H1 (cell line): ENCODE results near the gene ABCC9. TPM values are rescaled to one million over a fixed set of nuclear protein-coding genes. Genes with fewer than 3 reads are reported as not detected.

Experiments used
- CTCF ChIA-PET: fragments of 300-600 bp; sonication (Branson Sonifier 250); formaldehyde crosslinking; loops from one replicate; lab custom pipeline; 2021; ENCODE audit not compliant: partially characterized antibody; lab: Charles Lee
- POLR2A ChIA-PET: fragments of 300-600 bp; sonication (Branson Sonifier 250); formaldehyde crosslinking; loops from one replicate; lab custom pipeline; 2021; ENCODE audit warnings: inconsistent platforms; ENCODE audit not compliant: partially characterized antibody; lab: Charles Lee
- DNase-seq, 2 experiments: peaks; one replicate each; pipeline versions ENCODE4 v3.0.0 to v3.0.0-alpha.2; 2010 to 2022; ENCODE audit warnings: low spot score in 2 of 2, low read depth in 1 of 2, mixed read lengths in 1 of 2
- FAIRE-seq: peaks from 2 replicates; lab custom pipeline; 2011; peaks lifted over from hg19 to GRCh38; lab: Jason Lieb, UNC
- H2AFZ ChIP-seq: 2 replicates; pipeline ENCODE4 v1.8.1; 2012; ENCODE audit warnings: low read length, inconsistent platforms
- H2AK5ac ChIP-seq: 2 replicates; pipeline ENCODE4 v1.6.1; 2013; ENCODE audit warnings: low read depth, low read length
- H2BK120ac ChIP-seq: replicated peaks from 2 replicates; pipeline ENCODE3; 2013; ENCODE audit warnings: low read depth, low read length, inconsistent platforms
- H2BK12ac ChIP-seq: 2 replicates; pipeline ENCODE4 v1.6.1; 2013; ENCODE audit warnings: low read depth, low read length
- H2BK15ac ChIP-seq: 2 replicates; pipeline ENCODE4 v1.6.1; 2013; ENCODE audit warnings: low read length
- H2BK20ac ChIP-seq: 2 replicates; pipeline ENCODE4 v1.6.1; 2013; ENCODE audit warnings: low read length
- H2BK5ac ChIP-seq: 2 replicates; pipeline ENCODE4 v1.6.1; 2013; ENCODE audit warnings: low read depth, low read length
- H3K14ac ChIP-seq: 2 replicates; pipeline ENCODE4 v1.6.1; 2013; ENCODE audit warnings: inconsistent platforms; ENCODE audit not compliant: insufficient read length
- H3K18ac ChIP-seq: 2 replicates; pipeline ENCODE4 v1.6.1; 2013; ENCODE audit warnings: low read length; ENCODE audit errors: extremely low read depth
- H3K23ac ChIP-seq: 2 replicates; pipeline ENCODE4 v1.6.1; 2013; ENCODE audit warnings: inconsistent platforms; ENCODE audit not compliant: insufficient read length
- H3K23me2 ChIP-seq: 2 replicates; pipeline ENCODE4 v1.6.1; 2013; ENCODE audit warnings: low read depth, low read length
- H3K27ac ChIP-seq: 2 replicates; pipeline ENCODE4 v1.6.1; 2011; ENCODE audit warnings: low read depth, low read length, inconsistent platforms
- H3K27me3 ChIP-seq, 4 experiments: replicated peaks in 1 of 4; 1 replicate in 1 of 4; 2 replicates in 3 of 4; pipeline versions ENCODE4 v1.6.1 to v1.8.1; 2011 to 2013; ENCODE audit warnings: low read length in 3 of 4, mild to moderate bottlenecking in 3 of 4, inconsistent platforms in 2 of 4, mixed read lengths in 2 of 4, moderate library complexity in 1 of 4; ENCODE audit not compliant: control insufficient read depth in 3 of 4, insufficient read depth in 3 of 4; ENCODE audit errors: extremely low read depth in 1 of 4
- H3K36me3 ChIP-seq, 4 experiments: 2 replicates each; pipeline versions ENCODE4 v1.6.1 to v1.8.1; 2011 to 2013; ENCODE audit warnings: mild to moderate bottlenecking in 4 of 4, low read length in 3 of 4, moderate library complexity in 2 of 4, control low read depth in 1 of 4, inconsistent platforms in 1 of 4; ENCODE audit not compliant: insufficient read depth in 4 of 4, control insufficient read depth in 2 of 4
- H3K4ac ChIP-seq: replicated peaks from 2 replicates; pipeline ENCODE3; 2013; ENCODE audit warnings: low read length, low read depth, mixed read lengths, inconsistent platforms; ENCODE audit not compliant: insufficient read length
- H3K4me1 ChIP-seq, 4 experiments: replicated peaks in 1 of 4; 1 replicate in 1 of 4; 2 replicates in 3 of 4; pipeline versions ENCODE4 v1.6.1 to v1.8.1; 2011 to 2013; ENCODE audit warnings: low read length in 3 of 4, inconsistent platforms in 2 of 4, mixed read lengths in 1 of 4; ENCODE audit not compliant: insufficient read depth in 4 of 4, control insufficient read depth in 3 of 4
- H3K4me2 ChIP-seq, 2 experiments: 2 replicates each; pipeline versions ENCODE4 v1.6.1 to v1.8.1; 2011 to 2013; ENCODE audit warnings: low read depth in 2 of 2, low read length in 2 of 2, control low read depth in 1 of 2, inconsistent platforms in 1 of 2, mild to moderate bottlenecking in 1 of 2; ENCODE audit not compliant: insufficient read depth in 1 of 2
- H3K4me3 ChIP-seq, 4 experiments: fragments of 200-600, 300-600 bp in 1 of 4; sonication (generic), shearing (Covaris generic), sonication (Bioruptor Twin) in 1 of 4; 2 replicates each; pipeline versions ENCODE4 v1.5.1 to v1.8.1; 2011 to 2016; ENCODE audit warnings: low read length in 4 of 4, low read depth in 3 of 4, control low read depth in 2 of 4, inconsistent platforms in 2 of 4, mild to moderate bottlenecking in 2 of 4, mixed read lengths in 1 of 4, moderate library complexity in 1 of 4; ENCODE audit not compliant: insufficient read depth in 2 of 4; ENCODE audit errors: extremely low read depth in 1 of 4
- H3K56ac ChIP-seq: replicated peaks from 2 replicates; pipeline ENCODE3; 2013; ENCODE audit warnings: low read depth, mild to moderate bottlenecking, mixed read lengths, low read length, inconsistent platforms; ENCODE audit not compliant: insufficient read length
- H3K79me1 ChIP-seq: 2 replicates; pipeline ENCODE4 v1.6.1; 2013; ENCODE audit warnings: low read depth, low read length, control low read depth
- H3K79me2 ChIP-seq, 2 experiments: 2 replicates each; pipeline versions ENCODE4 v1.6.1 to v1.8.1; 2012 to 2013; ENCODE audit warnings: low read length in 2 of 2, mild to moderate bottlenecking in 2 of 2, inconsistent platforms in 1 of 2; ENCODE audit not compliant: insufficient read depth in 2 of 2, control insufficient read depth in 1 of 2
- H3K9ac ChIP-seq, 4 experiments: replicated peaks in 1 of 4; 1 replicate in 1 of 4; 2 replicates in 3 of 4; pipeline versions ENCODE4 v1.6.1 to v1.8.1; 2011 to 2013; ENCODE audit warnings: low read depth in 3 of 4, low read length in 3 of 4, control low read depth in 2 of 4, mild to moderate bottlenecking in 2 of 4, moderate library complexity in 2 of 4, inconsistent platforms in 1 of 4; ENCODE audit errors: extremely low read depth in 1 of 4
- H3K9me3 ChIP-seq, 2 experiments: 2 replicates each; pipeline versions ENCODE4 v1.6.1 to v1.8.1; 2012 to 2013; ENCODE audit warnings: mild to moderate bottlenecking in 2 of 2, moderate library complexity in 2 of 2, control low read depth in 1 of 2, inconsistent platforms in 1 of 2, low read depth in 1 of 2, low read length in 1 of 2, mixed read lengths in 1 of 2; ENCODE audit not compliant: insufficient read depth in 2 of 2
- H4K20me1 ChIP-seq, 2 experiments: replicated peaks in 1 of 2; 2 replicates each; pipeline versions ENCODE3 to v1.8.1; 2011 to 2013; ENCODE audit warnings: inconsistent platforms in 2 of 2, low read length in 2 of 2, mild to moderate bottlenecking in 1 of 2; ENCODE audit not compliant: insufficient read depth in 2 of 2, control insufficient read depth in 1 of 2
- H4K5ac ChIP-seq: 2 replicates; pipeline ENCODE4 v1.6.1; 2013; ENCODE audit warnings: low read length, low read depth, mixed read lengths, inconsistent platforms; ENCODE audit not compliant: insufficient read length
- H4K8ac ChIP-seq: 2 replicates; pipeline ENCODE4 v1.8.0; 2013; ENCODE audit warnings: mild to moderate bottlenecking, moderate library complexity, low read length, inconsistent platforms; ENCODE audit not compliant: insufficient read depth; ENCODE audit errors: extremely low read depth
- H4K91ac ChIP-seq: replicated peaks from 2 replicates; pipeline ENCODE3; 2013; ENCODE audit warnings: low read length, mixed read lengths, inconsistent platforms; ENCODE audit not compliant: insufficient read length
- CEBPB ChIP-seq: IDR thresholded peaks from 2 replicates; pipeline ENCODE4 v1.6.1; 2012; ENCODE audit warnings: low read depth, low read length
- EP300 ChIP-seq, 2 experiments: IDR thresholded peaks; 1 replicate in 1 of 2; 2 replicates in 1 of 2; pipeline ENCODE4 v1.6.1; 2011 to 2012; ENCODE audit warnings: low read depth in 2 of 2, low read length in 2 of 2, mild to moderate bottlenecking in 2 of 2, borderline replicate concordance in 1 of 2, inconsistent platforms in 1 of 2, moderate library complexity in 1 of 2
- EZH2 ChIP-seq: fragments of 200-600 bp; sonication (generic); IDR thresholded peaks from 2 replicates; pipeline ENCODE4 v1.7.1; 2012; ENCODE audit warnings: low read depth, mild to moderate bottlenecking, moderate library complexity, low read length, inconsistent platforms; ENCODE audit not compliant: severe bottlenecking
- JUND ChIP-seq: IDR thresholded peaks from 2 replicates; pipeline ENCODE4 v1.6.1; 2011; ENCODE audit warnings: mild to moderate bottlenecking, improper control_type of control experiment, low read length
- NANOG ChIP-seq: IDR thresholded peaks from 2 replicates; pipeline ENCODE4 v1.6.1; 2011; ENCODE audit warnings: low read length, low read depth, mild to moderate bottlenecking, inconsistent platforms; ENCODE audit not compliant: insufficient read depth, poor library complexity, severe bottlenecking
- PHF8 ChIP-seq: fragments of 200-600 bp; sonication (generic); conservative IDR thresholded peaks from 2 replicates; pipeline ENCODE4 v1.7.1; 2012; ENCODE audit warnings: low read depth, mild to moderate bottlenecking, inconsistent platforms, low read length, moderate library complexity
- WGBS, 2 experiments: shearing (Covaris generic) in 1 of 2; methylation state at CpG; one replicate each; pipeline versions ENCODE4 v1.1.6 to v1.1.7; 2013 to 2015; ENCODE audit warnings: low lambda C conversion rate in 2 of 2, mixed read lengths in 2 of 2, inconsistent platforms in 1 of 2, low coverage in 1 of 2, missing lambda C conversion rate in 1 of 2; ENCODE audit not compliant: insufficient replicate concordance in 2 of 2, insufficient coverage in 1 of 2, insufficient read length in 1 of 2; ENCODE audit errors: extremely low coverage in 1 of 2, missing lambda C conversion rate in 1 of 2; 5-methylcytosine and 5-hydroxymethylcytosine counted together
- polyA plus RNA-seq, 7 experiments: library from polyadenylated mRNA; depleted of rRNA in 3 of 7; stranded (reverse) in 5 of 7; unstranded in 2 of 7; fragments of >200 nt in 5 of 7; fragments of 200-250 nt in 2 of 7; gene quantifications; 1 replicate in 5 of 7; 2 replicates in 1 of 7; 4 replicates in 1 of 7; pipeline versions ENCODE4 v1.2.1 to v1.2.3, GENCODE V29; 2011 to 2013; ENCODE audit warnings: missing spikeins in 2 of 7, mixed read lengths in 2 of 7
- total RNA-seq: library from RNA; stranded (reverse); fragmentation: NEBNext Ultra II Directional; extraction: Animal tissue kit (Norgen Biotek cat#: 25700); gene quantifications from 2 replicates; pipeline ENCODE4 v1.2.1, GENCODE V29; 2021
- TF ChIP-seq, protein P1 (sequence below): IDR thresholded peaks from 2 replicates; pipeline ENCODE4 v1.6.1; 2012; ENCODE audit warnings: inconsistent platforms

The ABCC9 gene
- total and polyA plus RNA-seq, 2 of the 8 experiments (the other 6 are each of a cell fraction or from before 2014, with no cell fraction given) = under 0.01 TPM; not detected in 1

GRCh38 chr12:21850419-21850818 is 90.8 kb downstream of the ABCC9 start:
- no peak overlapping the region for H3K56ac ChIP-seq
- H4K91ac ChIP-seq = no peak overlapping the region
- H3K9me3 ChIP-seq = no peaks in the 10 kb centered on the region
- H2BK5ac ChIP-seq = no peak overlapping the region
- H3K18ac ChIP-seq = no peak overlapping the region
- H3K23me2 ChIP-seq = no peaks in the 10 kb centered on the region
- H3K4me3 ChIP-seq = no peak overlapping the region
- no peak overlapping the region for H2AK5ac ChIP-seq
- no peak overlapping the region for H2BK20ac ChIP-seq
- no peak overlapping the region for H3K23ac ChIP-seq
- H3K36me3 ChIP-seq = no peaks in the 10 kb centered on the region
- no peak overlapping the region for H3K14ac ChIP-seq
- no peak overlapping the region for H3K27ac ChIP-seq
- no peak overlapping the region for H3K4ac ChIP-seq
- no peaks in the 10 kb centered on the region for H3K27me3 ChIP-seq
- no peak overlapping the region for H3K9ac ChIP-seq
- ChIA-PET POLR2A (no interaction called here), CTCF (interaction anchor here (0.7 to 1.1 kb wide), 2 partner anchors 10 to 12 kb away, joined by 3 to 6 read pairs; no protein-coding TSS in a partner anchor)
- no peak overlapping the region for H4K8ac ChIP-seq
- H2BK120ac ChIP-seq = no peak overlapping the region
- H2BK15ac ChIP-seq = no peak overlapping the region
- H3K79me1 ChIP-seq = no peaks in the 10 kb centered on the region
- no peak overlapping the region for H2AFZ ChIP-seq
- no peaks in the 10 kb centered on the region for H3K4me1 ChIP-seq
- no peaks in the 10 kb centered on the region for H3K79me2 ChIP-seq
- WGBS, 2 experiments = 93% methylated on average over 4 of the region's 4 CpGs; no CpG with 5 or more reads in 1 of the 2 experiments
- FAIRE-seq = no peak
- H3K4me2 ChIP-seq = no peak overlapping the region
- H4K5ac ChIP-seq = no peak overlapping the region
- no peak for DNase-seq
- no peaks in the 10 kb centered on the region for H4K20me1 ChIP-seq
- H2BK12ac ChIP-seq = no peak overlapping the region
- TF ChIP-seq EP300 (IDR thresholded peaks at IDR 0.05; ENCODE audit: borderline replicate concordance in 1 of 2, low read depth in 2 of 2, low read length in 2 of 2) = no peak
- no peak for TF ChIP-seq EZH2
- no peak for TF ChIP-seq JUND
- TF ChIP-seq, protein P1, sequence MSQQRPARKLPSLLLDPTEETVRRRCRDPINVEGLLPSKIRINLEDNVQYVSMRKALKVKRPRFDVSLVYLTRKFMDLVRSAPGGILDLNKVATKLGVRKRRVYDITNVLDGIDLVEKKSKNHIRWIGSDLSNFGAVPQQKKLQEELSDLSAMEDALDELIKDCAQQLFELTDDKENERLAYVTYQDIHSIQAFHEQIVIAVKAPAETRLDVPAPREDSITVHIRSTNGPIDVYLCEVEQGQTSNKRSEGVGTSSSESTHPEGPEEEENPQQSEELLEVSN = no peak
- no peak for TF ChIP-seq PHF8
- TF ChIP-seq CEBPB = no peak
- TF ChIP-seq NANOG = no peak
